GM21423 (cell line): ENCODE results near the gene SREBF2.
"Not testable (repeated sequence)": the region's sequence is repeated elsewhere in the genome, so short reads cannot be mapped to it uniquely, and the experiment has no call there.

ENCODE experiments used
- ATAC-seq: cut with Tn5 transposase; IDR thresholded peaks from one replicate; pipeline ENCODE4 v1.9.1; 2021; ENCODE audit warnings: mild to moderate bottlenecking, moderate library complexity; ENCODE audit not compliant: unreplicated experiment

Gene SREBF2

DNA sequence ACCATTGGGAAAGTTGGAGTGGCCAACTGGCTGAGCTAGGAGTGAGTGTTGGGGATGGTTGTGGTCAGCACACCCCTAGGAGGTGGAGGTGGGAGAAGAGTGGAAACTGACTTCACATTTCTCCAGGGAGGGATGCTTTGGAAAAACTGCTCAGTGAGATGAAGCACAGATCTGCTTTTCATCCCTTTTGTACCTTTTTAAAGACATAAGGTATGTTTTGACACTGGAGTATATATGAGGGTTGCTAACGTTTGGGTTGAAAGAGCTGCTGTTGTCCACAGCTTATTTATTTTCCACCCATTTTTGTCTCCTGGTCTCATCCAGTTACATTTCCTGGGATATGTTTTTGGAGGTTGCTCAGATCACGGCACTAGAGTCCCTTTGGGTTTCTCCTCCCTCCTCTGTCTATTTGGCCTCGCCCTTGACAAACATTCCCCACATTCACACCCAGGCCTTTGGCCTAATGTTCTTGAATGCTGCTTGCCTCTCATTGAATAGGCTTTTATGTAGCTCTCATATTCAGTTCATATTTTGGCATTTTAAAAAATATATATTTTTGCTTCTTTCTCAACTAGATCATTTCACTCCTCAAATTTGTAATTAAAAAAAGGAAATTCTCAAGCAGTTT, 8.3 kb downstream of the SREBF2 start:
- no peak for ATAC-seq

DNA sequence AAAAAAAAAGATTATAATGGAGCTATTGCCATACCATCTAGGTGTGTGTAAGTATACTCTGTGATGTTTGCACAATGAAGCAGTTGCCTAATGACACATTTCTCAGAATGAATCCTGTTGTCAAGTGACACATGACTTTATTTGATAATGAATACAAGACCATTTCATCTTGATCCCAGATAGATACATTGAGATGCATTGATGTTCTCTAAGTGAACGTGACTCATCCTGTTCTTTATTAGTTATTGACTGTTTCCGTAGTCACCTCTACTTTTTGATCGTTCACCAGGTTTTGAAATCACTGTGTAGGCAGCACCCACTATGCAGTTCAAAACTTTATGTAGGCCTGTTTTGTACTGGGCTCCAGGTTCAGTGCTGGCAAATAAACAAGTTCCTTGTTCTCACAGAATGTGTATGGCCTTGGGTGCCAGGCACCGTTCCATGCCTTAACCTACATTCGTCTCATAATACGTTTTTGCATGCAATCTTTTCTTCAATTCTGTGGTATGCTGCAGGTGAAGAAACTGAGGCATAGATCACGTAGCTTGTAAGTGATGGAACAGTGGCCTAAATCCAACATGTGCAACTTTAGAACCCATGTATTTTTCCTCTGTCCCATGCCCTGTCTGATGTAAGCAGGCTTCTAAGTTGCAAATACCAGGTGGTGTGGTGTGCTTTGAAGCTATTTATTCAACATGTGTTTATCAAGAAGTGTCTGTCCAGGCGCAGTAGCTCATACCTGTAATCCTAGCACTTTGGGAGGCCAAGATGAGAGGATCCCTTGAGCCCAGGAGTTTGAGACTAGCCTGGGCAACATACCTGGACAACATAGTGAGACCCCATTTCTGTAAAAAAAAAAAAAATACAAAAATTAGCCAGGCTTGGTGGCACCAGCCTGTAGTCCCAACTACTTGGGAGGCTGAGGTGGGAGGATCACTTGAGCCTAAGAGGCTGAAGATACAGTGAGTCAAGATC, 10.4 kb downstream of the SREBF2 start:
- ATAC-seq = no peak

DNA sequence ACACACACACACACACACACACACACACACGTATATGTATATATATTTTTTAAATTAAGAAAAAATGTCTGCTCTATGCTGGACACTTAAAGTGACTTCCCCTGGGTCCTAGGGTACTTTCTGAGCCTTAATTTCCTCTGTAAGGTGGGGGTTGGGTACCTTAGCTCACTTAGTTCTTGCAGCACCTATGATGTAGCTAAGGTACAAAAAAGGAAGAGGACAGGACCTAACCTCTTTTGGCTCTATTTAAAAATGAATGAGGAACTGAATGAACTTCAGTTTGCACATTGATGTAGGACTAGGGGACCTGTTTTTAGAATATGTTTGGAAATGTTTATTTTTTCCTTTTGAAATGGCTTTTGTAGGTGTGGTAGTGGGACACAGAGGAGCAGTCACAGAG, 11.1 kb downstream of the SREBF2 start:
- ATAC-seq = no peak

DNA sequence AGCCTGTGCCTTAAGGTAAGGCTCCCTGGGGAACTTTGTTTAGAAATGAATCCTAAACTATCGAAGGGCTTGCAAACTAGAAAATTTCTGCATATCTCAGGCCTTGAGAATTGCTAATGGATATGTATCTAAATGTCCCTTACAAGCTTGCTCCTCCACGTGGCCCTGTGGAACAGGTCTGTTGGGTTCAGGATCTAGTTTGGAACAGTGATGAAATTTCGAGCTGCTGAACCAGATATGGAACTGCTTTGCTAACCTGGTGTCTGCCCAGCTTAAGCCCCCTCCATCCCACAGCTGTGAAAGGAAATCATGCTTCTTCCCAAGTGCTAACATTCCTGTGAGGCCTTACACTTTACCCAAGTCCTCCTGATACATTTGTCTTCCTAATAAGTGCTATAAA, 11.6 kb downstream of the SREBF2 start:
- no peak for ATAC-seq

DNA sequence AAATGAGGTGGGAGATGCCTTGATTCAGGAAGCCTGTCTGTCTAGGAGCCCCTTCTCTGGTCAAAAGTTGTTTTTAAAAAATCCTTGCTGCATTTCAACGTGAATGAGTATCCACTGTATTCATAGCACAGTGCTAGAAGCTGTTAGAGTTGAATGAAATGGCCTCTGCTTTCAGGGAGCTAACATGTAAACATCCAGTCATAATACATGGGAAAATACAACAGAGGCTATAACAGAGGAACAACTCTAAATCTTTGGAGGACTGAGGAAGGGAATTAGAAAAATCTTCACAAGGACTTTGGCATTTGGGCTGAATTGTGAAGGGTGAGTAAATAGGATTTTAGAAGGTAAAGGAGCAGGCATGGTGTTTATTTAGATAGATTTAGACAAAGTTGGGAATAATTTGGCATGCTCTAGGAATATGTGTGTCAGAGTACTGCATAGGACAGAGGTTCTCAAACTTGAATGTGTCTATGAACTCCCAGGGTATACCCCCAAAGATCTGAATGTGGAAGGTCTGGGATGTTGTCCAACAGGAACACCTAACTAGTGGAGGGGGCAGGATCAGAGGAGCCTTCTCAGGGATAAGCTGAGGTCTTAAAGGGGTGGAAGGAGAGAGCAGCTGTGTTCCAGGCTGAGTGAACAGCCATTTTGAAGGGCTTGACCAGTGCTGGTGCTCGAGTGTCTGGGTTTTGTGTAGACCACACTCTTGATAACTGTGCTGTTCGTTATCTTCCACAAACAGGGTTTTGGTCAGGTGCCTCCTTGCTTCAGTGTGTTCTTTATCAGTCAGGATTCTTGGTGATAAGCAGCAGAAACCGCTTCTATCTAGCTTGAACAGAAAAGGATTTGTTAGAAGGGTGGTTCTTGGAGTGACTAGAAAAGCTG, 12.7 kb downstream of the SREBF2 start:
- ATAC-seq = no peak

DNA sequence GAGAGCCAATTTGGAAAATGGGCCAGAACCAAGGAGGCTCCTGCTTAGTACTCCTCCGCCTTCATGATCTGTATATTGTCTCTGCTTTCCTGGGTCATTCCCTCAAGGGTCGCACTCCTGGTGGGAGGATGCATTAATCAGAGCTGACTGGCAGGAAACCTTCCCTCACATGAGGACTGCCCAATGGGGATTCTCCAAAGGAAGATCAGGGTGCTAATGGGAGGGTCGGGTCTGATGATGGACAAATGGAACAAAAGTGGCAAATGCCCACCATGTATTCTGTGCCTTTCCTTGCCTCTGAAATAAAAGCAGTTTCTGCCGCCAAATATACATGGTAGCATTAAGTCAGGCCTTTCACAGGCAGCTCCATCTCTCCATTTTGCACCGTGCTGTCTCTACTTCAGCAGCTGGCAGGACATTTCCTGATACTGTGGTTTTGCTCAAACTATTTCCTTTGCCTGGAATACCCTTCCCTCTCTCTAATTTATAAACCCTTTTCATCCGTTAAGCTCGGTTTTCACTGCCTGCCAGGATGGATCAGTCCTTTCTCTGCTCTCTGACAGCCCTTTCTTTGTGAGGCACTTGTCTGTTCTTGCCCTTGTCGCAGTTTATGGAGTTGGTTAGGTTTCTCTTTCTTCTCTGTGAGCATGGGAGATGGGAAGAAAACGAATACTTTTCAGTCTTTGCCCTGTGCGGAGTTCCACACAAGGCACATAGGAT, 13.5 kb downstream of the SREBF2 start:
- ATAC-seq = no peak

DNA sequence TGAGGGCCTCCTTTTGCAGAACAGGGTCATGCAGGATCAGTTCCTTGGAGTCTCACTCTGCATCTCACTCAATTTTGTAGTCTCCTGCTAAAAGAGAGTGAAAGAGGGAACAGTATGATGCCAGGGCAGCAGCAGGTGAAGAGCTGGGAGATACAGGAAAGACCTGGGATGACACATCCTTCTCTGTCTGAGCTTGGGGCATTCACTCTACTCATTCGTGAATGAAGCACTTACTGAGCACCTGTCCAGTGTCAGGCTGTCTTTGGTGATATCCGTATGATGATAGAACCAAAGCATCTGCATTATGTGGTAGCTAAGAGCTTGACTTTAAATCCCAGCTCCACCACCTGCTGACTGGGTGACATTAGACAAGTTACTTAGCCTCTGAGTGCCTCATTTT, 14.4 kb downstream of the SREBF2 start:
- ATAC-seq = no peak

DNA sequence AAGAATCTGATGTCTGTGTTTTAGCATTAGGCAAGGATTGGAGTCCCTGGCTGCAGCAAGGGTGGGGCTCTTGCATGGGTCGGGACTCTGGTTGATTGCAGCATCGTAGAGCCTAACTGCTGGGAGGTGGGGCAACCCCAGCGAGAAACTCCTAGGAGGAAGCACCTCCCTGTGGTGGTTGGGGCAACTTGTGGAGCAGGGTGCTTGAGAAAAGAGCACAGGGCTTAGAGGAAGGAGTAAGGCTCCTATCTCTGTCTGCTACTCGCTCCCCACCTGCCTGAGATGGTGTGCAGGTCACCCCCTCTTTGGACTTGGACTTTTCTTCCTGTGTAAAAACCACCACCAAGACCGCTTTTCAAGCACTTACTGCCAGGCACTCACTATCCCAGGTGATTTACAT, 15.6 kb downstream of the SREBF2 start:
- no peak for ATAC-seq

DNA sequence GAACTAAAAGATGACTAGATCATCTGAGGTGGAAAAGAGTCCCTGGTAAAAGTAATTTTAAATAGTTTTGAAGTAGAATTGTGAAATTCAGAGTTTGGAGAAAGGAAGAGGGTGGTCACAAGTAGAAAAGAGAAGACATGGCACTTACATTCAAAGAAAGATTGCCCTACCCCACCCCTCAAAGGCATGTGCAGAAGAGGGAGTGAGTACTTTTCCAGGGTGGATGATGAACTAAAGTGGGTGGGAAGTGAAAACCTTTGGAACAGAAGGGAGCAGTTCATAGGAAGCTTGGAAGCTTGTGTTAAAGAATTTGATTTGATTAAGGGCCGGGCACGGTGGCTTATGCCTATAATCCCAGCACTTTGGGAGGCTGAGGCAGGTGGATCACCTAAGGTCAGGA, 23.6 kb downstream of the SREBF2 start:
- ATAC-seq = no peak

DNA sequence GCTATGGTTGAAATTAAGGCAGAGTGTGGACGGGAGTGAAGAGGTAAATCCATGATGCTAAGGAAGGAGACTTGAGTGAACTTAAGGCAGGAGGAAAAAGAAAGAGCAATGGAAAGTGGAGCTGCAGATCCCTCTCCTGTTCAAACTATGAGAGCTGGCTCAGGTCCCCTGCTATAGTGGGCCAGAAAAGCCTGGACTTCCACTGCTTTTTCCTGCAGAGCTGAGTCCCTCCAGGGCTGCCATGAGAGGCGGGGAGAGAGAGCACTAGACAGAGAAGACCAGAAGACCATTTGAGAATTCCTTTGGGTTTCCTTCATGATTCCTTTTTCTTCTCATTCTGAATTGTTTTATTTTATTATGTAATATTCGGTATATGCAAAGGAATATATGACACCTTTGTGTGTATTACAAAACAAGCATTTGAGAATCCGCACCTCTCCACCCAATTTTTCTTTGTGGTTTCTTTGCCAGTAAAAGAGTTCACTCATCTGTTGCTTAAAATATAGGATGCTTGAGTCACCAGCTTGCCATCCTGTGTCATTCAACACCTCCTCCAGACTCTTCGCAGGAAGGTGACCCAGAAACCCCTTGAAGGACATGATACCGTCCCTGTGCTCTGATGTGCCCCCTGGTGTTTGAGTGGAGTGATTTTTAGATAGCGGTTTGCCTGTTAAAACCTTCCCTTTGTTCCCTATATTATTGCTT, 24.4 kb downstream of the SREBF2 start:
- ATAC-seq = no peak

DNA sequence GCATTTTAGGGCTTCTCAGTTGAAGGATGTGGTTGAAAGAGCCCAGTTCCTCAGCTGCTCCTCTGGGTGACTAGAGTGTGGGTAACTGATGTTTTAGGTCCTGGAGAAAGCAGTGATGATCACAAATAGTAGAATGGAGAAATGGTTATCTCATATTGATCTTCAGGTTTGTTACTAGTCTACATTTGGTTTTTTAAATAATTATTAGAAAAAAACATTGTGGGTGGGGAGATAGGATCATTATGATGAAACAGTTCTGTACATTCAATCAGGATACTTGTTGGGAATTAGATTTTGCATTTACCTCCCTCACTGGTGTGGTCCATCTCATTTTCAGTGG, 24.9 kb downstream of the SREBF2 start:
- no peak for ATAC-seq

DNA sequence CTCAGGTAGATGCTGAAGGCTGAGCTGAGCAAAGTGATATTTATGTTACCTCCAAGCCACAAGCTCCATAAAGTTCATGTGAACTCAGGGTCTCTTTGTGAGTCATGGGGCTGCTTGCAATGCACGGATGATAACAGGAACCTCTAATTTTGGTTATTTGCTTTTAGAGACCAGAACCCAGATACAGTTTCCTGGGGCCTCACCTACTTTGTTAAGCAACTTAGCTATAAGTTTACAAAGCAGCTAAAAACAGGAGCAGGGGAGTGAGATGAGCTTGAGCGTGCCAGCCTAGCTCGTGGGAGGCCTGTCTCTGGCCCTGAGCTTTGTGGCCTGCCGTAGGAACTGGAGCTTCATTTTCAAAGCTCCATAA, 29.2 kb downstream of the SREBF2 start:
- ATAC-seq = peak; percentile 50

DNA sequence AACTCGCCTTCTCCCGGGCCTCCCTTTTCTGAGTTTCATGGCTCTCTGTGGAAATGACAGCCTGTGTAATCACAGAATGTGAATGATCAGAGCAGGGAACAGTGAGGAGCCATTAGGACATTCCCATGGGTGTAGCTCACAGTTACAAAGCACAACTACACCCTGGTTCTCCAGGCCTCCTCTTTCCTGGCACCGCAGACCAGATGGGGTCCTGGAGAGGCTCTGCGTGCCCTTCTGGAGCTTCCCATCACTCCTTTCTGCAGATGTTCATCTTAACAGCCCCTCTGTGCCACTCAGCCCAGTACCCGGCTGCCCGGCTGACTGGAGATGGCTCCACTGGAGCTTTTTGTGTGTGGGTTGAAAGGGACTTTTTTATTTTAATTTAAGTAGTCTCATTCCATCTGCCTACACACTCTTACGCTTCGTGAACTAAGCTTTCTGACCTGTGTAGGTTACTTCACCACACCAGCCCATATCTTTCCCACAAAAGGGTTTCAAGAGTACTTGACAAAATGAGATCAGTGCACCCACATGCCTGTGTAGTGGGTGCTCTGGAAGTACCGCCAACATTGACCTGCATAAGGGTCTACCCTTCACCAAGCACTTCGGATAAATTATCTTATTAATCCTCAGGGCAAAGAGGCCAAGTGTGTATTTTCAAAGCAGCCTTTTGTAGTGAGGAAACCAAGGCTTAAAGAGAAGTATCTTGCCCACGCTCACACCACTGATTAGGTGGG, 29.8 kb downstream of the SREBF2 start:
- ATAC-seq = peak; percentile 52

DNA sequence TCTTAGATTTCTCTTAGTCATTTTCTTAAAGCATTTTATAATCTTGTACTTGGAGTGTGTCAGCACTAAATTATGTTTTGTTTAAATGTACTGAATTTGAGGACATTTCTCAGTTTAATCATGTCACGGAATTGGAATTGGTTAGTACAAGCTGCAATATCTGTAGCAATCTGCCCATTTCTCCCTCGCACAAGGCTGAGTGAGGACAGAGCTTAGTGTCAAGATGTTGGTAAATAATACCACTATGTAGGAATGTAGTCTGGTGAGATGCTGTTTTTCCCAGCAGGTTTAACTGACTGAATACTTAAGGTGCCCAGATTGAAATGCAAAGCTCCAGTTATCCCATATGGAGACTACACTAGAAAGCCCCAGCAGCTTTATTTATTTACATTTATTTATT, 30.6 kb downstream of the SREBF2 start:
- ATAC-seq = no peak

DNA sequence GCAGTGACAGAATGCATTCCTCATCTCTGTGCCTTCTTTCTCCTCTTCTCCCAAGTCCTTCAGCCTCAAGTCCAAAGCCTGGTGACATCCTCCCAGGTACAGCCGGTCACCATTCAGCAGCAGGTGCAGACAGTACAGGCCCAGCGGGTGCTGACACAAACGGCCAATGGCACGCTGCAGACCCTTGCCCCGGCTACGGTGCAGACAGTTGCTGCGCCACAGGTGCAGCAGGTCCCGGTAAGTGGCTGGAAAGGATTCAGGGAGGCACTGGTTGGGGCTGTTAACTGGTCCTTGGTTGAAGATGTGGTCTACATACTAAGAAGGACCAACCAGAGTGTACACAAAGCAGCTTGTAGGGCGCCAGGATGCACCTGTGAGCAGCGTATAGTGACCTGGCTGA, 35.7 kb downstream of the SREBF2 start:
- ATAC-seq = no peak

DNA sequence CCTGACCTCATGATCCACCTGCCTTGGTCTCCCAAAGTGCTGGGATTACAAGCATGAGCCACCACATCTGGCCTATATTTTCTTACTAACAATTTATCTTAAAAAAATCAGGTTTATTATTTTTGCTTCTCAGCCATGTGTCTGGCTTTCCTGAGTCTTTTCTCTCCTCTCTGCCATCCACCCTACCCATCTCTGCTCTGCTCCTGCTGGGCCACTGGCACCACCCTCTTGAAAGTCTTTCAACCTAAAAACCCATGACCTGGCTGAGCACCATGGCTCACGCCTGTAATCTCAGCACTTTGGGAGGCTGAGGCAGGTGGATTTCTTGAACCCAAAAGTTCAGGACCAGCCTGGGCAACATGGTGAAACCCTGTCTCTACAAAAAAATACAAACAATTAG, 37.2 kb downstream of the SREBF2 start:
- ATAC-seq = not testable (repeated sequence)

DNA sequence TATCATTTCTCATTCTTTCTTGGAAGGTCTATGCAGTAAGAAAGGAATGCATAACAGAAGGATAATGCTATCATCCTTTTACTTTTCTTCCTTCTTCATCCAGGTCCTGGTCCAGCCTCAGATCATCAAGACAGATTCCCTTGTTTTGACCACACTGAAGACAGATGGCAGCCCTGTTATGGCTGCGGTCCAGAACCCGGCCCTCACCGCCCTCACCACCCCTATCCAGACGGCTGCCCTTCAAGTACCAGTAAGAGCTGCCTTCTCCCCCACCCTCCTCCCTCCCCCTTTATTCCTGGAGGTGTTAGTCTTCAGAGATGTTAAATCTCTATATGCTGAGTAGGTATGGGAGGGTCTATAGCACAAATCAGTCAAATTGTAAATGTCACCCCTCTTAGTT, 37.9 kb downstream of the SREBF2 start:
- no peak for ATAC-seq

DNA sequence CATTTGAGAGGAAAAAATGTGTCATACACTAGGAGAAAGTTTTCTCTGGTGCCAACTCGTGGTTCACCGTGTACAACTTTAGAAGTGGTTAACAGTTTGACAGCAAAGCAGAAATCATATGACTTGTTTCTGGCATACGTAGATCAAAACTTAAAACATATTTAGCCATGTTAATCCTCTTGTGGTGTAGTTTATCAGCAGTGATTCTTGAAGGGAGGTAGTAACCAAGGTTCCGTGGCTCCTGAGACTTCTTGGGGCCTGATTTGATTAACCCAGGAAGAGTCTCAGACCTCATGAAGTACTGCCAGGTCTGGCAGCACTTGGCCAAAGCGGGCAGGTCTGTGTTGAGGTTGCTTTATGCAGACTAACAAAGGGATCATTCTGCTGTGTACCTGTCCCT, 40.5 kb downstream of the SREBF2 start:
- ATAC-seq = no peak

DNA sequence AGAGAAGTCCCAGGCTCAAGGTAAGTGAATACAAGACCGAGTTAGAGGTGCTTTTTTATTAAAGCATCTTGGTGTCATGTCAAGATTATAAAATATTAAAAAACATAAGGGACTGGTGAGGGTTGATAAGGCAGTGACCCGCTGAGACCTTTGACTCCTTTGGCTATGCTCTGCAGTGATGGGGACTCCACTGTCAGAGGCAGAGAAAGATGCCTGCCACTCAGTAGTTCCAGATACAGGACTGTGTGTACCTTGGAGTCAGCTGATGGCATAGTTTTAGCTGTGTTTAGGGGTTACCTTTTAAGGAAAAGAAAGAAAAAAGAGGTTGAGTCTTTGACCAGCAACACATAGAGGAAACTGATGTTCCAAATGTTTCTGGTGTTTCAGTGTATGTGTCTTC, 41.2 kb downstream of the SREBF2 start:
- no peak for ATAC-seq
